SK-N-SH (cell line): ENCODE measurements around the gene MRPS17. TPM values are rescaled to one million over a fixed set of nuclear protein-coding genes. Genes with fewer than 3 reads are reported as not detected.

ENCODE experiments used
- CTCF ChIA-PET: fragments of 300-600, 350-600 bp; formaldehyde crosslinking; extraction: SDS; loops from one replicate; lab custom pipeline; 2021; lab: Yijun Ruan, JAX
- POLR2A ChIA-PET: fragments of 350-600 bp; sonication (Branson Sonifier 250); formaldehyde crosslinking; extraction: SDS; loops from one replicate; lab custom pipeline; 2020; ENCODE audit warnings: antibody characterized with exemption, inconsistent platforms; lab: Yijun Ruan, JAX
- DNase-seq: peaks from one replicate; pipeline ENCODE4 v3.0.0; 2012
- H2AFZ ChIP-seq: fragments of 200-600 bp; sonication (generic); 2 replicates; pipeline ENCODE4 v1.8.1; 2016; ENCODE audit warnings: antibody characterized with exemption, mild to moderate bottlenecking, low read depth
- H3F3A ChIP-seq: fragments of 200-600 bp; sonication (generic); replicated peaks from 2 replicates; pipeline ENCODE3; 2016; ENCODE audit warnings: antibody characterized with exemption, mild to moderate bottlenecking; ENCODE audit not compliant: insufficient read depth
- H3K27ac ChIP-seq, 2 experiments: fragments of 200-500 bp in 1 of 2; fragments of 200-600 bp in 1 of 2; sonication (Bioruptor generic) in 1 of 2; sonication (generic), shearing (Covaris generic) in 1 of 2; 2 replicates each; pipeline versions ENCODE4 v1.5.1 to v1.6.1; 2014 to 2016; ENCODE audit warnings: low read depth in 2 of 2, inconsistent platforms in 1 of 2, low read length in 1 of 2, mild to moderate bottlenecking in 1 of 2, mixed read lengths in 1 of 2
- H3K27me3 ChIP-seq: fragments of 200-600 bp; sonication (generic), shearing (Covaris generic); 2 replicates; pipeline ENCODE4 v1.6.1; 2016; ENCODE audit warnings: mixed run types; ENCODE audit not compliant: insufficient read depth
- H3K36me3 ChIP-seq, 2 experiments: fragments of 200-500 bp in 1 of 2; fragments of 200-600 bp in 1 of 2; sonication (Bioruptor generic) in 1 of 2; sonication (generic) in 1 of 2; replicated peaks in 1 of 2; 2 replicates each; pipeline versions ENCODE3 to v1.5.1; 2014 to 2016; ENCODE audit warnings: low read length in 1 of 2, mild to moderate bottlenecking in 1 of 2; ENCODE audit not compliant: insufficient read depth in 2 of 2, control insufficient read depth in 1 of 2
- H3K4me1 ChIP-seq, 2 experiments: fragments of 200-500 bp in 1 of 2; fragments of 200-600 bp in 1 of 2; sonication (Bioruptor generic) in 1 of 2; sonication (generic), shearing (Covaris generic) in 1 of 2; 2 replicates each; pipeline versions ENCODE4 v1.5.1 to v1.6.1; 2014 to 2016; ENCODE audit warnings: low read depth in 1 of 2, low read length in 1 of 2, mixed run types in 1 of 2; ENCODE audit not compliant: insufficient read depth in 2 of 2, control insufficient read depth in 1 of 2
- H3K4me2 ChIP-seq: fragments of 200-600 bp; sonication (generic), shearing (Covaris generic); 2 replicates; pipeline ENCODE4 v1.6.1; 2017; ENCODE audit warnings: mixed run types
- H3K4me3 ChIP-seq, 2 experiments: fragments of 200-500 bp in 1 of 2; fragments of 200-600 bp in 1 of 2; sonication (Bioruptor generic) in 1 of 2; sonication (generic), shearing (Covaris generic) in 1 of 2; 2 replicates each; pipeline versions ENCODE4 v1.5.1 to v1.8.1; 2014 to 2016; ENCODE audit warnings: low read depth in 2 of 2, inconsistent platforms in 1 of 2, low read length in 1 of 2, mild to moderate bottlenecking in 1 of 2, mixed read lengths in 1 of 2, moderate library complexity in 1 of 2
- H3K79me2 ChIP-seq: fragments of 200-600 bp; sonication (generic); 2 replicates; pipeline ENCODE4 v1.8.1; 2017; ENCODE audit warnings: mild to moderate bottlenecking; ENCODE audit not compliant: insufficient read depth
- H3K9ac ChIP-seq: fragments of 200-600 bp; sonication (generic); 2 replicates; pipeline ENCODE4 v1.6.1; 2017; ENCODE audit warnings: mixed run types
- H3K9me2 ChIP-seq: fragments of 200-600 bp; sonication (generic); 2 replicates; pipeline ENCODE4 v1.6.1; 2017; ENCODE audit warnings: mixed run types
- H3K9me3 ChIP-seq: fragments of 200-600 bp; sonication (generic); 2 replicates; pipeline ENCODE4 v1.6.1; 2017; ENCODE audit warnings: mixed run types, mild to moderate bottlenecking, moderate library complexity
- H4K20me1 ChIP-seq: fragments of 200-600 bp; sonication (generic); 2 replicates; pipeline ENCODE4 v1.6.1; 2017; ENCODE audit warnings: mild to moderate bottlenecking, mixed run types; ENCODE audit not compliant: insufficient read depth
- CHD2 ChIP-seq: fragments of 150-350 bp; IDR thresholded peaks from 2 replicates; pipeline ENCODE4 v1.6.1; 2018; ENCODE audit warnings: low read length; ENCODE audit not compliant: partially characterized antibody
- ELF1 ChIP-seq: IDR thresholded peaks from 2 replicates; pipeline ENCODE4 v1.4.0; 2012
- EP300 ChIP-seq, 2 experiments: IDR thresholded peaks; 2 replicates each; pipeline versions ENCODE4 v1.4.0 to v1.6.1; 2012; ENCODE audit warnings: borderline replicate concordance in 1 of 2, low read depth in 1 of 2, low read length in 1 of 2
- EZH2phosphoT487 ChIP-seq: fragments of 200-600 bp; sonication (generic); IDR thresholded peaks from 2 replicates; pipeline ENCODE4 v1.6.1; 2017; ENCODE audit warnings: low read depth, mixed run types, mild to moderate bottlenecking, antibody characterized with exemption, moderate library complexity, borderline replicate concordance
- FOSL2 ChIP-seq: IDR thresholded peaks from 2 replicates; pipeline ENCODE4 v1.4.0; 2012; ENCODE audit warnings: low read depth, mild to moderate bottlenecking, moderate library complexity, borderline replicate concordance
- GABPA ChIP-seq: IDR thresholded peaks from 2 replicates; pipeline ENCODE4 v1.4.0; 2012; ENCODE audit warnings: low read depth, mild to moderate bottlenecking
- GATA2 ChIP-seq: sonication (generic); formaldehyde crosslinking; IDR thresholded peaks from 2 replicates; pipeline ENCODE4 v1.5.0; 2020; ENCODE audit warnings: mild to moderate bottlenecking, missing genetic modification reagents
- JUND ChIP-seq: IDR thresholded peaks from 2 replicates; pipeline ENCODE4 v1.4.0; 2012
- MEF2A ChIP-seq: IDR thresholded peaks from 2 replicates; pipeline ENCODE4 v1.4.0; 2012; ENCODE audit warnings: low read depth, borderline replicate concordance
- MXI1 ChIP-seq: IDR thresholded peaks from 2 replicates; pipeline ENCODE4 v1.6.1; 2012; ENCODE audit warnings: mild to moderate bottlenecking, low read depth, low read length, improper control_type of control experiment
- NFIC ChIP-seq: IDR thresholded peaks from 2 replicates; pipeline ENCODE4 v1.4.0; 2012; ENCODE audit warnings: borderline replicate concordance
- POLR2AphosphoS5 ChIP-seq: IDR thresholded peaks from 2 replicates; pipeline ENCODE4 v1.6.1; 2012; ENCODE audit warnings: low read depth, low read length
- RAD21 ChIP-seq: IDR thresholded peaks from 2 replicates; pipeline ENCODE4 v1.6.1; 2012; ENCODE audit warnings: mild to moderate bottlenecking, low read length
- RCOR1 ChIP-seq: fragments of 150-350 bp; IDR thresholded peaks from 2 replicates; pipeline ENCODE4 v1.6.1; 2017; ENCODE audit warnings: antibody characterized with exemption, low read length
- SIN3A ChIP-seq: IDR thresholded peaks from 2 replicates; pipeline ENCODE4 v1.6.1; 2012; ENCODE audit warnings: low read depth, mild to moderate bottlenecking, low read length, moderate library complexity, borderline replicate concordance
- TAF1 ChIP-seq: IDR thresholded peaks from 2 replicates; pipeline ENCODE4 v1.6.1; 2012; ENCODE audit warnings: low read depth, mild to moderate bottlenecking, low read length, moderate library complexity, borderline replicate concordance
- TCF12 ChIP-seq: IDR thresholded peaks from 2 replicates; pipeline ENCODE4 v1.4.0; 2012
- TEAD4 ChIP-seq: IDR thresholded peaks from 2 replicates; pipeline ENCODE4 v1.4.0; 2012; ENCODE audit warnings: mild to moderate bottlenecking, borderline replicate concordance; ENCODE audit not compliant: insufficient read depth
- WGBS: methylation state at CpG from one replicate; pipeline ENCODE4 v1.1.6; 2017; ENCODE audit warnings: low lambda C conversion rate; 5-methylcytosine and 5-hydroxymethylcytosine counted together
- polyA plus RNA-seq, 3 experiments: library from polyadenylated mRNA; depleted of rRNA; stranded (reverse); fragments of >200 nt; gene quantifications; 2 replicates each; pipeline ENCODE4 v1.2.3, GENCODE V29; 2012
- TF ChIP-seq, protein P1 (sequence below): IDR thresholded peaks from 2 replicates; pipeline ENCODE4 v1.6.1; 2012; ENCODE audit warnings: mild to moderate bottlenecking, low read depth, low read length, moderate library complexity
- TF ChIP-seq, protein P2 (sequence below): fragments of 150-350 bp; IDR thresholded peaks from 2 replicates; pipeline ENCODE4 v1.6.1; 2017; ENCODE audit warnings: antibody characterized with exemption, low read length, low read depth, borderline replicate concordance
- TF ChIP-seq, protein P3 (sequence below): fragments of 150-350 bp; IDR thresholded peaks from 2 replicates; pipeline ENCODE4 v1.6.1; 2016; ENCODE audit warnings: mild to moderate bottlenecking, low read depth, low read length
- TF ChIP-seq, protein P4 (sequence below): IDR thresholded peaks from 2 replicates; pipeline ENCODE4 v1.4.0; 2012; ENCODE audit warnings: low read depth, borderline replicate concordance
- TF ChIP-seq, protein P5 (sequence below): IDR thresholded peaks from 2 replicates; pipeline ENCODE4 v1.4.0; 2012; ENCODE audit warnings: low read depth
- TF ChIP-seq, protein P6 (sequence below): IDR thresholded peaks from 2 replicates; pipeline ENCODE4 v1.4.0; 2012; ENCODE audit warnings: low read depth, borderline replicate concordance

The MRPS17 gene
- 17.4 and 19.2 TPM in 2 replicates for polyA plus RNA-seq (2012; rRNA removed)
- polyA plus RNA-seq (2012; cell fraction: cytosol; rRNA removed) = 24.1 and 26.7 TPM in 2 replicates
- polyA plus RNA-seq (2012; cell fraction: nucleus; rRNA removed) = 5.9 and 6.6 TPM in 2 replicates

DNA sequence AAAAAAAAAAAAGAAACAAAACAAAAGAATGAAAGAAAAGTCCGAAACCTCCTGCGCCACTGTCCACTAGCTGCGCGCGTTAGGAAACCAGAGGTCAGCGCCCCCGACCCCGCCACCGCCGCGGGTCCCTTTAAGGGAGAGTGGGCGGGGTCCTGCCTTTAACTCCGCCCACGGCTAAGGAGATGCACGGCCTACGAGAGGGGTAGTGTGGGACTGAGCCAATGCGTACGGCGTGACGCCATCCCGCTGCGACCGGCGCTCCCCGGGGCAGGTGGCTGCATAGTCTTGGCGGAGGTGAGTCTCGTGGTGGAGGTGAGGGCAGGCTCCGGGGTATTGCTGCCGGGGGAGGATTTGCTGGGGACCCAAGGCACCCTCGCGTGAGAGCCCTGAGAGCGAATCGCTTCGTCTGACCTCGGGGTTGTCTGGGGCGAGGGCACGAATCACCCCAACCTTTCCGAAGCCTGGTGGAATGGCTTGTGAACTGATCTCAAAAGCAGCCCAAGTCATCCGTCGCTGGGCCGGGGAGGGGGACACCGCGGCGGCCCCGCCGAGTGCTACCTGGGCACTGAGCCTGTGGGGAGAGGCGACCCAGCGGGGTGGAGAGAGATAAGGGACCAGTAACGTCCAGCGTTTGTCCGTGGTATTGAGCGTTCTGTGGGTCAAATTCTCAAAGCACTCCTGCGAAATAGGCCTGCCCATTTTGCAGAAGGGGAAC, at the start of gene MRPS17:
Gene MRPS17, plus strand, starts transcription at position 241 of the 715 bp plus-strand sequence. CDS start 1,319 bp downstream, outside the sequence.
- H3K4me1 ChIP-seq = peaks cover 0 to 6% of the 10 kb centered on the region in 2 experiments; a peak in 2 of 4 replicates
- H2AFZ ChIP-seq = peak within 1 kb of the TSS; percentile 99
- no peaks in the 10 kb centered on the region for H3K9me2 ChIP-seq
- H3K36me3 ChIP-seq = peaks cover 12 to 27% of the 10 kb centered on the region in 2 experiments
- ChIA-PET CTCF (interaction anchor here (2.6 kb wide), 1 partner anchor 12 kb away, joined by 19 read pairs; the partner anchor contains the start of gene NIPSNAP2), POLR2A (no interaction called here)
- no peaks in the 10 kb centered on the region for H3K27me3 ChIP-seq
- no peaks in the 10 kb centered on the region for H4K20me1 ChIP-seq
- peak within 1 kb of the TSS; percentile 81 to 96 for H3K4me3 ChIP-seq
- H3K27ac ChIP-seq = peak within 1 kb of the TSS; percentile 30 to 35; a peak in 2 of 4 replicates
- peak within 1 kb of the TSS; percentile 82 for H3K9ac ChIP-seq
- peaks cover 7% of the 10 kb centered on the region for H3F3A ChIP-seq
- peak; percentile 99 for DNase-seq
- peak within 1 kb of the TSS; percentile 87 for H3K4me2 ChIP-seq
- WGBS = under 1% methylated on average over 48 of the region's 53 CpGs
- no peaks in the 10 kb centered on the region for H3K9me3 ChIP-seq
- H3K79me2 ChIP-seq = peaks cover 25% of the 10 kb centered on the region
- no peak for TF ChIP-seq ELF1
- no peak for TF ChIP-seq EP300 (IDR thresholded peaks at IDR 0.05; ENCODE audit: borderline replicate concordance in 1 of 2, low read depth in 1 of 2, low read length in 1 of 2)
- TF ChIP-seq RAD21 = peak; percentile 16; the same call in 1 of the 2 replicates
- TF ChIP-seq NFIC = peak; percentile 15; the same call in 1 of the 2 replicates
- no peak for TF ChIP-seq GATA2
- TF ChIP-seq TCF12 = no peak
- TF ChIP-seq TAF1 = peak; percentile 78
- TF ChIP-seq, protein P1, sequence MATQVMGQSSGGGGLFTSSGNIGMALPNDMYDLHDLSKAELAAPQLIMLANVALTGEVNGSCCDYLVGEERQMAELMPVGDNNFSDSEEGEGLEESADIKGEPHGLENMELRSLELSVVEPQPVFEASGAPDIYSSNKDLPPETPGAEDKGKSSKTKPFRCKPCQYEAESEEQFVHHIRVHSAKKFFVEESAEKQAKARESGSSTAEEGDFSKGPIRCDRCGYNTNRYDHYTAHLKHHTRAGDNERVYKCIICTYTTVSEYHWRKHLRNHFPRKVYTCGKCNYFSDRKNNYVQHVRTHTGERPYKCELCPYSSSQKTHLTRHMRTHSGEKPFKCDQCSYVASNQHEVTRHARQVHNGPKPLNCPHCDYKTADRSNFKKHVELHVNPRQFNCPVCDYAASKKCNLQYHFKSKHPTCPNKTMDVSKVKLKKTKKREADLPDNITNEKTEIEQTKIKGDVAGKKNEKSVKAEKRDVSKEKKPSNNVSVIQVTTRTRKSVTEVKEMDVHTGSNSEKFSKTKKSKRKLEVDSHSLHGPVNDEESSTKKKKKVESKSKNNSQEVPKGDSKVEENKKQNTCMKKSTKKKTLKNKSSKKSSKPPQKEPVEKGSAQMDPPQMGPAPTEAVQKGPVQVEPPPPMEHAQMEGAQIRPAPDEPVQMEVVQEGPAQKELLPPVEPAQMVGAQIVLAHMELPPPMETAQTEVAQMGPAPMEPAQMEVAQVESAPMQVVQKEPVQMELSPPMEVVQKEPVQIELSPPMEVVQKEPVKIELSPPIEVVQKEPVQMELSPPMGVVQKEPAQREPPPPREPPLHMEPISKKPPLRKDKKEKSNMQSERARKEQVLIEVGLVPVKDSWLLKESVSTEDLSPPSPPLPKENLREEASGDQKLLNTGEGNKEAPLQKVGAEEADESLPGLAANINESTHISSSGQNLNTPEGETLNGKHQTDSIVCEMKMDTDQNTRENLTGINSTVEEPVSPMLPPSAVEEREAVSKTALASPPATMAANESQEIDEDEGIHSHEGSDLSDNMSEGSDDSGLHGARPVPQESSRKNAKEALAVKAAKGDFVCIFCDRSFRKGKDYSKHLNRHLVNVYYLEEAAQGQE = peak; percentile 57; the same call in 1 of the 2 replicates
- TF ChIP-seq, protein P2, sequence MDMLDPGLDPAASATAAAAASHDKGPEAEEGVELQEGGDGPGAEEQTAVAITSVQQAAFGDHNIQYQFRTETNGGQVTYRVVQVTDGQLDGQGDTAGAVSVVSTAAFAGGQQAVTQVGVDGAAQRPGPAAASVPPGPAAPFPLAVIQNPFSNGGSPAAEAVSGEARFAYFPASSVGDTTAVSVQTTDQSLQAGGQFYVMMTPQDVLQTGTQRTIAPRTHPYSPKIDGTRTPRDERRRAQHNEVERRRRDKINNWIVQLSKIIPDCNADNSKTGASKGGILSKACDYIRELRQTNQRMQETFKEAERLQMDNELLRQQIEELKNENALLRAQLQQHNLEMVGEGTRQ = no peak
- TF ChIP-seq, protein P3, sequence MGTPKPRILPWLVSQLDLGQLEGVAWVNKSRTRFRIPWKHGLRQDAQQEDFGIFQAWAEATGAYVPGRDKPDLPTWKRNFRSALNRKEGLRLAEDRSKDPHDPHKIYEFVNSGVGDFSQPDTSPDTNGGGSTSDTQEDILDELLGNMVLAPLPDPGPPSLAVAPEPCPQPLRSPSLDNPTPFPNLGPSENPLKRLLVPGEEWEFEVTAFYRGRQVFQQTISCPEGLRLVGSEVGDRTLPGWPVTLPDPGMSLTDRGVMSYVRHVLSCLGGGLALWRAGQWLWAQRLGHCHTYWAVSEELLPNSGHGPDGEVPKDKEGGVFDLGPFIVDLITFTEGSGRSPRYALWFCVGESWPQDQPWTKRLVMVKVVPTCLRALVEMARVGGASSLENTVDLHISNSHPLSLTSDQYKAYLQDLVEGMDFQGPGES = no peak
- peak; percentile 45; the same call in 1 of the 2 replicates for TF ChIP-seq RCOR1
- TF ChIP-seq MEF2A = no peak
- TF ChIP-seq JUND = no peak
- TF ChIP-seq POLR2AphosphoS5 = peak; percentile 98
- TF ChIP-seq, protein P4, sequence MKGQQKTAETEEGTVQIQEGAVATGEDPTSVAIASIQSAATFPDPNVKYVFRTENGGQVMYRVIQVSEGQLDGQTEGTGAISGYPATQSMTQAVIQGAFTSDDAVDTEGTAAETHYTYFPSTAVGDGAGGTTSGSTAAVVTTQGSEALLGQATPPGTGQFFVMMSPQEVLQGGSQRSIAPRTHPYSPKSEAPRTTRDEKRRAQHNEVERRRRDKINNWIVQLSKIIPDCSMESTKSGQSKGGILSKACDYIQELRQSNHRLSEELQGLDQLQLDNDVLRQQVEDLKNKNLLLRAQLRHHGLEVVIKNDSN = 0 out of 2 replicates have a peak, but pooled peaks have one; percentile 36
- TF ChIP-seq TEAD4 = no peak
- TF ChIP-seq, protein P5, sequence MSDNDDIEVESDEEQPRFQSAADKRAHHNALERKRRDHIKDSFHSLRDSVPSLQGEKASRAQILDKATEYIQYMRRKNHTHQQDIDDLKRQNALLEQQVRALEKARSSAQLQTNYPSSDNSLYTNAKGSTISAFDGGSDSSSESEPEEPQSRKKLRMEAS = peak; percentile 92
- TF ChIP-seq GABPA = no peak
- peak; percentile 99 for TF ChIP-seq MXI1
- TF ChIP-seq EZH2phosphoT487 = no peak
- TF ChIP-seq SIN3A = peak; percentile 92
- TF ChIP-seq FOSL2 = no peak
- peak; percentile 86 for TF ChIP-seq CHD2
- TF ChIP-seq, protein P6, sequence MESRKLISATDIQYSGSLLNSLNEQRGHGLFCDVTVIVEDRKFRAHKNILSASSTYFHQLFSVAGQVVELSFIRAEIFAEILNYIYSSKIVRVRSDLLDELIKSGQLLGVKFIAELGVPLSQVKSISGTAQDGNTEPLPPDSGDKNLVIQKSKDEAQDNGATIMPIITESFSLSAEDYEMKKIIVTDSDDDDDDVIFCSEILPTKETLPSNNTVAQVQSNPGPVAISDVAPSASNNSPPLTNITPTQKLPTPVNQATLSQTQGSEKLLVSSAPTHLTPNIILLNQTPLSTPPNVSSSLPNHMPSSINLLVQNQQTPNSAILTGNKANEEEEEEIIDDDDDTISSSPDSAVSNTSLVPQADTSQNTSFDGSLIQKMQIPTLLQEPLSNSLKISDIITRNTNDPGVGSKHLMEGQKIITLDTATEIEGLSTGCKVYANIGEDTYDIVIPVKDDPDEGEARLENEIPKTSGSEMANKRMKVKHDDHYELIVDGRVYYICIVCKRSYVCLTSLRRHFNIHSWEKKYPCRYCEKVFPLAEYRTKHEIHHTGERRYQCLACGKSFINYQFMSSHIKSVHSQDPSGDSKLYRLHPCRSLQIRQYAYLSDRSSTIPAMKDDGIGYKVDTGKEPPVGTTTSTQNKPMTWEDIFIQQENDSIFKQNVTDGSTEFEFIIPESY = no peak
